IPS-18c (cell line): ENCODE results near the gene GPR61.

Experiments used
- H3K4me3 ChIP-seq: 2 replicates; pipeline ENCODE4 v1.7.0; 2013; ENCODE audit warnings: low read depth, mild to moderate bottlenecking, low read length, moderate library complexity; ENCODE audit not compliant: insufficient read depth
- H3K9me3 ChIP-seq: one replicate; pipeline ENCODE4 v1.6.1; 2013; ENCODE audit warnings: mild to moderate bottlenecking, low read length, moderate library complexity; ENCODE audit not compliant: control insufficient read depth, insufficient read depth

Gene GPR61

DNA sequence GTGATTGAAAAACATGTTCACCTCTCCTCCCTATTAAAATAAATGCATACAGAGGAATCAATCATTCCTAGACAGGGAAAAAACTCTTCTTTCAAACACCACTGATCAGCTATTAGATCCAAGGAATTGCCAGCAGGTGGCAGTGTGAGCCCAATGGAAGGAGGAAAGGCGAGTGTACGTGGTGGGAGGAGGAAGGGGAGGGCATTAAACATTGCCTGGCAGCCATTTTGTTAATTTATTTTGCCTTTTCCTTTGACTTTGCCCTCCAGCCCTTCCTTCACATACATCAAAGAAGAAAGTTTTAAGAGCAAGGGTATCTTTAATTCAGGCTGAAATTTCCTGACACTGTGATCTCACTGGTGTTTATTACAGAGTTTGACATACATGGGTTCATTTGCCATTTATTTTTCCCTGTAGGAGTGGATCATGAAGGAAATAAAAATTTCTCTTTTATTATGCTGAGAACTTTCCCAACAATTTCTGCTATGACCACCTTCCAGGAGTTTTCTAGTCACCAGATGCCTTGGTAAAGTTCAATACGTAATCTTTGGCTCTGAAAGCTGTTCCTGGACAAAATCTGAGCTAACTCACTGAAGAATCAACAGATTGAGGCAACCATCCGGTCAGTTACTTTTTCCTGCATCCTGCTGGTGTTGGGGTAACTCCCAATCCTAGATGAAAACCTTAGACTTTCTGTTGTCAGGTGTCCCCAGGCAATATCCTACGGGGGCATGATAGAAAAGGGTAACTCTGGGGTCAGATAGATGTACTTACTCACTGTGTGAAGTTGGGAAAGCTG, 6.8 kb downstream of the GPR61 start:
- Histone ChIP-seq H3K4me3 (no peak overlapping the region; the same call in 1 of the 2 replicates), H3K9me3 (no peaks in the 10 kb centered on the region)

GRCh38 chr1:109547463-109548320, 8.0 kb downstream of the GPR61 start:
- Histone ChIP-seq H3K9me3 (no peaks in the 10 kb centered on the region), H3K4me3 (peak overlapping the region; percentile 96)

DNA sequence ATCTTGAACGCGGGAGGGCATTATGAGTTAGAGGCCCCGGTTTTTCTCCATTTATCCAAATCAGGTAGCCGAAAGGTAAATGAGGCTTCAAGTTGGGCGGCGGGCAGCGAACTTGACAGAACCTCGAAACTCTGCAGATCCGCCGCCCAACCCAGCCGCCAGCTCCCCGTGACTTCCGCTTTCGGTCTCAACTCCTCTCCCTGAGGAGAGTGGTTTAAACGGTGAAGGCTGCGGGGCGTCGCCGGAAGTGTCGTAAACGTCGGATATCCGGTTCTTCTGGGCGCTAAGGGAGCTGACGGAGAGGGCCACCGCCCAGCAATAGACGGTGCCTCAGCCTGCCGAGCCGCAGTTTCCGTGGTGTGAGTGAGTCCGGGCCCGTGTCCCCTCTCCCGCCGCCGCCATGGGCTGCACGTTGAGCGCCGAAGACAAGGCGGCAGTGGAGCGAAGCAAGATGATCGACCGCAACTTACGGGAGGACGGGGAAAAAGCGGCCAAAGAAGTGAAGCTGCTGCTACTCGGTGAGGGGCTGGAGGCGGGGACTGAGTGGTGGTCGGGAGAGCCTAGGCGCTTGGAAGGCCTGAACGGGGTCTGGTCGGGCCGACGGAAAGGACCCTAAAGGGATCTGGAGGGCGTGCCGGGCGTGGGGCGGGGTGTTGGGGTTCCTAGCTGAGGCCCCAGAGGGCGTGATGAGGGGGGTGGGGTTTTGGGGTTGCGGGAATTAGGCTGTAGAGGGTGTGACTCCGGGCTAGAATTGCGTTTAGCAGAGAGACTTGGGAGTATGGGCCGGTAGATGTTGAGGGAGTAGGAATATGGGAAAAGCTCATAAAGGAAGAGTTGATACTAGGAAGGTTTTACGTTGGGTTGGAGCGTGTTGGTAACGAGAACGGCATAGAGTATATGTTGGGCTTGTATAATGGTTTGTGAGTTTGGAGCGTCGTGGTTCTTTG, 8.9 kb downstream of the GPR61 start, which contains the start of gene GNAI3:
GNAI3 (plus strand) TSS at position 295 of the 947 bp plus-strand sequence; CDS start at position 401, 106 bp downstream.
- Histone ChIP-seq H3K9me3 (no peaks in the 10 kb centered on the region), H3K4me3 (peak within 1 kb of the TSS; percentile 96)

DNA sequence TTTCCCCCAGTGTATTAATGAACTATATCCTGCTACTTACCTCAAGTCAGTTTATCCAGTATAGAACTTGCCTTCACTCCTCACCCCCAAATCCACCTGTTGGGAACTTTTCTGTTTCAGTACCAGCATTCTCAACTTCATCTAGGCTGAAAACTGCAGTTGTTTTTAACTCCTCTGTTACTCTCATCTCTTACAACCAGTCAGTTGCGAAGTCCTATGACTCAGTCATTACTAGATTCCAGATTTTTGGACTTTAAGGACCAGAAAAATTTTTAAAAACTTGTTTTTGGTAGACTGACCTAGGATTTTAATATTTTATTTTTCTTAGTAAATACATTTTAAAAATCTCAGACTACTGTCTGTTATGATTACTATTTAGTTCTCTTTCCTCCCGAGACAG, 16.9 kb downstream of the GPR61 start:
- no peaks in the 10 kb centered on the region for H3K9me3 ChIP-seq
- no peak overlapping the region for H3K4me3 ChIP-seq

- no peak overlapping the region for H3K4me3 ChIP-seq
- no peaks in the 10 kb centered on the region for H3K9me3 ChIP-seq
Observed at GRCh38 chr1:109557520-109557919, 17.8 kb downstream of the GPR61 start.

GRCh38 chr1:109559995-109560394, 20.3 kb downstream of the GPR61 start:
- Histone ChIP-seq H3K4me3 (no peak overlapping the region), H3K9me3 (no peaks in the 10 kb centered on the region)

DNA sequence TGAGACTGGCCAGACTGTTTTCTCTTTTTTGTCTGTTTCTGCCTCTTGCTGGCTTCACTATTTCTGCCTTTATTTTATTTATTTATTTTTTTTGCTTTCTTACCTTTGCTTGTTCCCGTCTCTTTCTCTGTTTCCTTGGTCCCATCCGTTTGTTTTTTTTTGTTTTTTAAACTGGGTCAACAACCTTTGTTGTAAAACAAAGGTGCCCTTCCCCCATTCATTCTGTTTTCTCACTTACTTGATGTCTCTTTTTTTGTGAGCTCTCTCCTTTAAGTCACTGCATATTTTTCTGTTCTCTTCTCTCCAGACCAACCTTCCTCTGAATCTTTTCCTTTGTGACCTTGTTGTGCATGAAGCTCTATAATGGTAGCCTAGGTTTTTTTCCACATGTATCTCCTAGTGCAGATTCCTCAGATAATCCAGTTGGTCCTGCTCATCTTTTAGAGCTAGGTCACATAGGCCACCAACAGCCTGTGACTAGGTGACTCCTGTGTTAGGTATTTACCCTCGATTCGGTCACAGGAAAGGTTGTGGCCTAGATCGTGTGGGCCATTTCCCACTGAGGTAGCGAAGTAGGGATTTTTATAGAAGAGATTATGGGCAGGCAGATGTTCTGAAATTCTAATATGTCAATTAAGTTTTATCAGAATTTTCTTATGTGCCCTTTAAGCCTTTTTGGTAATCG, 24.7 kb downstream of the GPR61 start:
- H3K4me3 ChIP-seq, result no peak overlapping the region

DNA sequence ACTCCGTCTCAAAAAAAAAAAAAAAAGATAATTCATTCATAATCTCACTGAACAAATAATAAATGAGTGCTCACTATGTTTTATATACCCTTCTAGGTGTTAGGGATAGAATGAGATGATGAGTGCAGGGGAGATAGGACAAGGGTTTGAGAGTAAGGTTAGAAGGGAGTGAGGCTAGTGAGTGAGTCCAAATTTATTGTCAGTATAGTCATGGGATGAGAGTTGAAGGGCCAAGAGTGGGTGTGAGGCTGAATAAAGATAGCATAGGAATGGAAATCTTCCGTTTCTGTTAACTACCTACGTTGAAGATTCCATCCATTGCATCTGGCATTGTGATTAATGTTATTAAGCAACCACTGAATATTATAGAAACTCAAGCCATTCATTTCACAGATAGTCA, 25.6 kb downstream of the GPR61 start:
- no peak overlapping the region for H3K4me3 ChIP-seq

More for the DNA sequence above, 24.7 kb downstream of the GPR61 start:
- no peaks in the 10 kb centered on the region for H3K9me3 ChIP-seq

GRCh38 chr1:109566982-109567381, 27.3 kb downstream of the GPR61 start:
- Histone ChIP-seq H3K4me3 (no peak overlapping the region), H3K9me3 (no peaks in the 10 kb centered on the region)

More for the DNA sequence above, 25.6 kb downstream of the GPR61 start:
- H3K9me3 ChIP-seq, result no peaks in the 10 kb centered on the region

DNA sequence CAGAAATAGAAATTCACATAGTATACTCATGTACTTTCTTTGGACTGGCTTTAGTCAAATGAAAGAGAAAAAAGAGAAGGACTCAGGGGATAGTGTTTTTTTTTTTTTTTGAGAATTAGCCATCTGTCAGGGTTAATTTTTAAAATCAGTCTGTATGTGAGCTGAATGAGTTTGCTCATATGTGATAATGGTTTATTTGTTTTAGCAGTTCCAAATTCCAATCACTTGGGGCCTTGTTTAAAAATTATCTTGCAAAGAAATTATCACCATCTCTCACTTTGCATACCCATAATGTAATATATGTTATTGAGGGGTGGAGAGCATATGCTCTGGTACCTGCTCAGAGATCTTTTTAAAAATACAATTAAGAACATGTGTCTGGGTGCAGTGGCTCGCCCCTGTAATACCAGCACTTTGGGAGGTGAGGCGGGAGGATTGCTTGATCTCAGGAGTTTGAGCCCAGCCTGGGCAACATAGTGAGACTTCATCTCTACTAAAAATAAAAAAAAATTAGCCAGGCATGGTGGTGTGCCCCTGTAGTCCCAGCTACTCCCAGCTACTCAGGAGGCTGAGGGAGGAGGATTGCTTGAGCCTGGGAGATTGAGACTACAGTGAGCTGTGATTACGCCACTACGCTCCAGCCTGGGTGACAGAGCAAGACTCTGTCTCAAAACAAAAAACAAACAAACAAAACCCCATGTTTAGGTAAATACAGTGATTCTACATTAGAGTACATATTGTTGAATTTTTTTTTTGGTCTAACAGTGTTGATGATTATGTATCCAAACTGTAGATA, 28.4 kb downstream of the GPR61 start:
- Histone ChIP-seq H3K4me3 (no peak overlapping the region), H3K9me3 (no peaks in the 10 kb centered on the region)

DNA sequence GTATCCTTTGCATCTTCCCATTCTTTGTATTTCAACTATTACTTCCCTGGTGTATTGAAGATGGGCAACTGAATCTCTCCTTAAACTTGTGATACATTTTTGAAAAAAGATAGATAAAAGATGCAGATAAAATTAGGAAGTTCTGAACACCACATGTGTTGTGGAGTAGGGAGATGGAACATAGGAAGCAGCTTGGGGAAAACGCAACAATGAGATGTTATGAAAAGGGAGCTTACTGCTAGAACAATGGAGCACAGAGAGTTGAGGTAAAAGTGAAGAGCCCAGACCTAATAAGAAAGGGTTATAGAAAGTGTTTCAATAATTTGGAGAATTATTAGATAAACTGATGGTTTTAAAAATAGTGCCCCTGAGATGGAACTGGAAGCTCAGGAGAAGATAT, 29.7 kb downstream of the GPR61 start:
- Histone ChIP-seq H3K4me3 (no peak overlapping the region), H3K9me3 (no peaks in the 10 kb centered on the region)

GRCh38 chr1:109570414-109570813, 30.7 kb downstream of the GPR61 start:
- Histone ChIP-seq H3K9me3 (no peaks in the 10 kb centered on the region), H3K4me3 (no peak overlapping the region)

DNA sequence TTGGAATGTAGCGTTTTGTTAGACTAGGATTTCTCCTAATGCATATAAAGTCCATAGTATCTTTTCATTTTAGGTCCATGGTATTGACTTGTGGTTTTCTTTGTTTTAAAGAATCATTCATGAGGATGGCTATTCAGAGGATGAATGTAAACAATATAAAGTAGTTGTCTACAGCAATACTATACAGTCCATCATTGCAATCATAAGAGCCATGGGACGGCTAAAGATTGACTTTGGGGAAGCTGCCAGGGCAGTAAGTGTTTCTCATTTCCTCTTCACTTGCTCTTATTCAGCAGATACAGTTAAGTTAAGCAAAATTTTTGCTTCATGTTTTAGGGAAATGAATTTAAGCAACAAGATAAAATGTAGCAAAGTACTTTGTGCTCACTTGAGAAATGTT, 34.1 kb downstream of the GPR61 start:
- no peak overlapping the region for H3K4me3 ChIP-seq

DNA sequence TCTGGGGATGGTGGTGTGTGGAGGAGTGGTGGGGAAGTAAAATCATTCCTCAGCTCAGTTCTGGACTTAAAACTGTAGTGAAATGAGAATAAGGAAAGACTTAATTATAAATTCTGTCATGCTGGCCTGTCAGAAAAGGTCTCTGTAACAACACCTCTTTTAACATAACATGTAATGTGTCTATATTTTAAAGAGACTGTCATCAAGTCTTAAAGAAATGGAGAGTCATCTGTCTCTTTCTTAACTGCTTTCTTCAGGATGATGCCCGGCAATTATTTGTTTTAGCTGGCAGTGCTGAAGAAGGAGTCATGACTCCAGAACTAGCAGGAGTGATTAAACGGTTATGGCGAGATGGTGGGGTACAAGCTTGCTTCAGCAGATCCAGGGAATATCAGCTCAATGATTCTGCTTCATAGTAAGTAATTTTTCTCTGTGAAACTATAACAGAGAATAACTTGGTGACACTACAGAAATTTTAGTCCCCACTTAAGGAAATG, 39.3 kb downstream of the GPR61 start:
- no peak overlapping the region for H3K4me3 ChIP-seq
- H3K9me3 ChIP-seq, result no peaks in the 10 kb centered on the region

More for the DNA sequence above, 34.1 kb downstream of the GPR61 start:
- no peaks in the 10 kb centered on the region for H3K9me3 ChIP-seq

- Histone ChIP-seq H3K4me3 (no peak overlapping the region), H3K9me3 (no peaks in the 10 kb centered on the region)
Observed at GRCh38 chr1:109579491-109579890, 39.8 kb downstream of the GPR61 start.

DNA sequence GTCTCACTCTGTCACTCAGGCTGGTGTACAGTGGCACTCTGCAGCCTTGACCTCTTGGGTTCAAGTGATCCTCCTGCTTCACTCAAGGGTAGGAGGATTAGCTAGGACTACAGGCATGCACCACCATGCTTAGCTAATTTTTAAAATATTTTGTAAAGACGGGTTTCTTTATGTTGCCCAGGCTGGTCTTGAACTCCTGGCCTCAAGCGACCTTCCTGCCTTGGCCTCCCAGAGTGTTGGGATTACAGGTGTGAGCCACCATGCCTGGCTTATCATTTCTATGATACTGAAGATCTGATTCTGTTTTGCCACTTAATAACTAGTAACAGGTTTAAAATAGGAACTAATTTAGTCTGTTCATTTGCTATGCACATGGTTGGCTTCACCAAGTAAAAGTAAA, 42.3 kb downstream of the GPR61 start:
- no peaks in the 10 kb centered on the region for H3K9me3 ChIP-seq

More for the DNA sequence above, 42.3 kb downstream of the GPR61 start:
- H3K4me3 ChIP-seq, result no peak overlapping the region
